Anterior cingulate cortex (tissue), 58 donors: Measurements from ENCODE around the gene CAP1.

Source experiments
- DNase-seq, 58 donors: peaks; one replicate each; lab custom pipeline; 2025; lab: John Stamatoyannopoulos, UW

The CAP1 gene

DNA sequence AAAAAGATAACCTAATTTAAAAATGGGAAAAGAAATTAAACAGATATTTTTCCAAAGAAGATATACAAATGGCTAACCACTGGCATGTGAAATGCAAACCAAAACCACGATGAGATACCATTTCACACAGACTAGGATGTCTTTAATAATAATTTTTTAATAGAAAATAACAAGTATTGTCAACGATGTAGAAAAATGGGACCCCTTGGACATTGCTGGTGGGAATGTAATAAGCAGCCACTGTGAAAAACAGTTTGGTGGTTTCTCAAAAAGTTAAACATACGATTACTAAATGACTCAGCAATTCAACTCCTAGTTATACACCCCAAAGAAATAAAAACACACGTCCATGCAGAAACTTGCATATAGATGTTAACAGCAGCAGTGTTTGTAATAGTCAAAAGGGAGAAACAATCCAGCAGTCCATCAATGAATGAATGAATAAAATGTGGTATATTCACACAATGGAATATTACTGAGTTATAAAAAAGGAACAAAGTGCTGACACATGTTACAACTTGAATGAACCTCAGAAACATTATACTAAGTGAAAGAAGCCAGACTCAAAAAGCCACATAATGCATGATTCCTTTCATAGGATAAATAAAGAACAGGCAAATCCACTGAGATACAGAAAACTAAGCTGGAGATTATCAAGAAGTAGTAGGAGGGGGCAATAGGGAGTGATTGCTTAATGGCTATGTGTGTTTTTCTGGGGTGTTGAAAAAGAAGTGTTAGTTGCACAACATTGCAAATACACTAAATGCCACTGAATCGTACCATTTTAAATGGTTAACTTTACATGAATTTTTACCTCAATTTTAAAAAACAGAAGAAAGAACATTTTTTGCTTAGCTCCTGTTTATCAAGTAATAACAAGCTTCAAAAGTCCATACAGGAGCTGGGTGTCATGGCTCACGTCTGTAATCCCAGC, 52.4 kb downstream of the CAP1 start:
- no peak for DNase-seq

DNA sequence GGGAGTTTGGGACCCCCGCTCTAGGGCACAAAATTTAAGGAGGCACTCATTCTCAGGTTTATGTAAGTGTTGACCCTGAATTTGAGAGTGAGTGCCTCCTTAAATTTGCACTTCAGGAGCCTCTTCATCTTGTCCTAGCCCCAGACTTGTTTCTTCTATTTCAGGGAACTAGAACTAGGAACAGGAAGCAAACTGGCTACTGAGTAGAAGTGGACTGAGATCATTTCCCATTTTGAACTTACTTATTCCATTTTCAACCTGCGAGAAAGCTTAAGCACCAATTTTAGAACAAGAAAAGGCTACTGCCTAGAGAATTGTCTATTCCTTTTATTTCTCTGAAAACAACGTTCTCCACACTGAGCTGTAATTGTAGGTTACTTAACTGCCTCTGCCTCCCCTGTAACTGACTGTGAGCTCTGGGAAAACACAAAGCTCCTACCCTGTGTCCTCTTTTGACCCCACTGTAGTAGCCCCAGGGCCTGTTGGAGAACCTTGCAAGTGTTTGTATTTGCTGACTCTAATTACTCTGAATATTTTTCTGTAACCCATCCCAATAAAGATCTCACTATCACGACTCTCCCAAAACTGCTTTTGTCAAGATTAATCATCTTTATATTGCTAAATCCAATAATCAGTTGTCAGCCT, 54.1 kb downstream of the CAP1 start:
- DNase-seq, result no peak

DNA sequence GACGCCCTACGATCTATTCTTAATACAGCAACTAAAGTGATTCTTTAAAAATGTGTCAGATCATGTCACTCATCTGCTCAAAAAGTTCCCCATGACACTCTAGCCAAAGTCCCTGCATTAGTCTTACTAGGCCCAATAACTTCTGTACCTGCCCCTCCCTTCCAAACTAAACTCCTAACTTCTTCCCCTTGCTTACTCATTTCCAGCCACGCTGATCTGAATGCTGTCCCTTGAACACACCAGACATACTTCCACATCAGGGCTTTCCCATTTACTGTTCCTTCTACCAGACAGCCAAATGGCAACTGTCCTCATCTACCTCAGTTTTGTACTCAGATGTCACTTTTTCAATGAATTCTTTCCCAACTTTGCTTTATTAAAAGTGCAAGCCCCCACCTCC, 55.3 kb downstream of the CAP1 start:
- DNase-seq, result no peak

GRCh38 chr1:40096646-40096976, 56.1 kb downstream of the CAP1 start:
- no peak for DNase-seq

- peak; percentile 38 to 88 (median 75) for DNase-seq
These were observed 56.7 kb downstream of the CAP1 start, which contains the start of gene PPT1 for GRCh38 chr1:40096977-40097782. Gene PPT1 (minus strand): TSS chr1:40097252. CDS start chr1:40097238, 14 bp downstream.

- no peak for DNase-seq
These were observed 61.5 kb downstream of the CAP1 start for GRCh38 chr1:40102038-40102437.

DNA sequence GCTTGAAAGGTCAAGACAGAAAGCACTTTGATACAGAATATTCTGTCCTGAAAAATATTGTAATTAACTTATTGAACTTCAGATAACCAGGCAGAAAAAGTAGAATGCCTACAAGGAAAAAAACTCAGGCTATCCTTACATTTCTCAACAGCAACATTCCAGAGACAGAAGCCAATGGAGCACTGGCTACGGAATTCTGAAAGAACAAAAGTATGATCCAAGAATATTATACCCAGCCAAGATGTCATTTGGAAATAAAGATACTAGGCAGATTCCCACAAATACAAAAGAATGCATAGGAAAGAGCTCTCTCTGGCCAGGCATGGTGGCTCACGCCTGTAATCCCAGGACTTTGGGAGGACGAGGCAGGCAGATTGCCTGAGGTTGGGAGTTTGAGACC, 62.4 kb downstream of the CAP1 start:
- DNase-seq, result no peak

DNA sequence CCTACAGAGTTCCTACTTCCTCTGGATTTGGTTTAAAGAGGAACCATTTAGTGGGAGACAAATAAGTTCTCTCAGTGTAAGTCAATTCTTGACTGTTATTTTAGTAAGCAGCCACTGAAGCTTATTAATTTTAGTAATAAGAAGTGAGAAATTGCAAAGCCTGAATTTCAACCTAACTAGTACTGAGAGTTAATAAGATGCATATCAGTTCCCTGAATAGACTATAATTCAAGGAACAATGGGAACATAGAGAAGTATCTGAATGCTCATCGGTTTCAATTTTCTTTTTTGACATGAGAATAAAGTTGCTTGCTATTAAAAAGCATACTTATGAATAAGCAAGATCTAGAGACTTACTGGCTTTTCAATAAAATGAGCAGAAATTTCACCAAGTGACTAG, 64.5 kb downstream of the CAP1 start:
- DNase-seq, result no peak

GRCh38 chr1:40107290-40107959, 66.9 kb downstream of the CAP1 start:
- DNase-seq, result no peak

- DNase-seq, result no peak
These were observed 69.9 kb downstream of the CAP1 start for GRCh38 chr1:40110389-40110788.

DNA sequence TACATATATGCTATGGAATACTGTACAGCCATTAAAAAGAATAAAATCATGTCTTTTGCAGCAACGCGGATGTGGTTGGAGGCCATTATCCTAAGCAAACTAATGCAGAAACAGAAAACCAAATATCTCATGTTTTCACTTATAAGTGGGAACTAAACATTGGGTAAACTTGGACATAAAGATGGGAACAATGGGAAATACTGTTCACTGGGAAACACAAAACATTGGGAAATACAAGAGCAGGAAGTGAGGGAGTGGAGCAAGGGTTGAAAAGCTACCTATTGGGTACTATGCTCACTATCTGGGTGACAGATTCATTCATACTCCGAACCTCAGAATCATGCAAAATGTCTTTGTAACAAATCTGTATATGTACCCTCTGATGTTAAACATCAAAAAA, 73.9 kb downstream of the CAP1 start:
- no peak for DNase-seq

- no peak for DNase-seq
These were observed 79.6 kb downstream of the CAP1 start for GRCh38 chr1:40120128-40120527.
